ENCODE data around the gene LANCL2. TPM values are rescaled to one million over a fixed set of nuclear protein-coding genes. Genes with fewer than 3 reads are reported as not detected.

The LANCL2 gene
- total and polyA plus RNA-seq, 2 donors from 2014 or later = 9.9 to 18.3 TPM

- no peaks in the 10 kb centered on the region for H3K9me3 ChIP-seq (ENCODE audit: control insufficient read depth in 2 of 3, insufficient read depth in 1 of 3, low read length in 3 of 3)
- no peaks in the 10 kb centered on the region for H3K36me3 ChIP-seq (ENCODE audit: control insufficient read depth in 2 of 3, insufficient read depth in 3 of 3, low read length in 3 of 3)
- H3K4me3 ChIP-seq (ENCODE audit: low read length in 3 of 3) = no peak overlapping the region
- TF ChIP-seq CTCF (IDR thresholded peaks at IDR 0.05; ENCODE audit: borderline replicate concordance, extremely low read depth, insufficient read depth) = no peak
- no peaks in the 10 kb centered on the region for H3K27me3 ChIP-seq (ENCODE audit: control insufficient read depth, insufficient read depth, low read length)
- FAIRE-seq = no peak
- no peak overlapping the region for H3K27ac ChIP-seq (ENCODE audit: low read depth in 2 of 2, low read length in 2 of 2)
- H3K4me1 ChIP-seq (ENCODE audit: control insufficient read depth in 2 of 3, insufficient read depth in 2 of 3, low read depth in 1 of 3, low read length in 3 of 3) = no peaks in the 10 kb centered on the region
- no peak for DNase-seq
- intact Hi-C loops (cut with DNase I) = no loop called here
- no peak overlapping the region for H3K9ac ChIP-seq (ENCODE audit: low read length in 3 of 3)
Measured at GRCh38 chr7:55336540-55336939, 28.6 kb upstream of the LANCL2 start.

GRCh38 chr7:55339033-55340000 lies 25.8 kb upstream of the LANCL2 start:
- Histone ChIP-seq H3K9ac (ENCODE audit: low read length in 3 of 3) (no peak overlapping the region), H3K27ac (ENCODE audit: low read depth in 2 of 2, low read length in 2 of 2) (no peak overlapping the region), H3K9me3 (ENCODE audit: control insufficient read depth in 2 of 3, insufficient read depth in 1 of 3, low read length in 3 of 3) (no peaks in the 10 kb centered on the region), H3K27me3 (ENCODE audit: control insufficient read depth, insufficient read depth, low read length) (no peaks in the 10 kb centered on the region), H3K4me3 (ENCODE audit: low read length in 3 of 3) (no peak overlapping the region), H3K4me1 (ENCODE audit: control insufficient read depth in 2 of 3, insufficient read depth in 2 of 3, low read depth in 1 of 3, low read length in 3 of 3) (no peaks in the 10 kb centered on the region), H3K36me3 (ENCODE audit: control insufficient read depth in 2 of 3, insufficient read depth in 3 of 3, low read length in 3 of 3) (no peaks in the 10 kb centered on the region)
- no peak for FAIRE-seq
- DNase-seq = no peak
- intact Hi-C loops (cut with DNase I) = no loop called here
- TF ChIP-seq CTCF (IDR thresholded peaks at IDR 0.05; ENCODE audit: borderline replicate concordance, extremely low read depth, insufficient read depth) = no peak

- Histone ChIP-seq H3K9ac (ENCODE audit: low read length in 3 of 3) (no peak overlapping the region), H3K4me3 (ENCODE audit: low read length in 3 of 3) (no peak overlapping the region), H3K9me3 (ENCODE audit: control insufficient read depth in 2 of 3, insufficient read depth in 1 of 3, low read length in 3 of 3) (no peaks in the 10 kb centered on the region), H3K27me3 (ENCODE audit: control insufficient read depth, insufficient read depth, low read length) (no peaks in the 10 kb centered on the region), H3K27ac (ENCODE audit: low read depth in 2 of 2, low read length in 2 of 2) (no peak overlapping the region), H3K36me3 (ENCODE audit: control insufficient read depth in 2 of 3, insufficient read depth in 3 of 3, low read length in 3 of 3) (no peaks in the 10 kb centered on the region), H3K4me1 (ENCODE audit: control insufficient read depth in 2 of 3, insufficient read depth in 2 of 3, low read depth in 1 of 3, low read length in 3 of 3) (no peaks in the 10 kb centered on the region)
- FAIRE-seq (no peak), DNase-seq (peak in 1 of 5 donors; percentile 76)
- intact Hi-C loops (cut with DNase I) = no loop called here
- TF ChIP-seq CTCF (IDR thresholded peaks at IDR 0.05; ENCODE audit: borderline replicate concordance, extremely low read depth, insufficient read depth) = no peak
Measured at GRCh38 chr7:55342216-55342871, 22.8 kb upstream of the LANCL2 start.
